Retinal pigment epithelial cell (primary cell): ENCODE data around the gene BBS9.

Experiments used
- DNase-seq: peaks from one replicate; pipeline ENCODE4 v3.0.0-alpha.2; 2010; ENCODE audit warnings: low read depth
- H3K4me3 ChIP-seq: 2 replicates; pipeline ENCODE4 v1.5.1; 2011; ENCODE audit warnings: mild to moderate bottlenecking, low read length, control low read depth, moderate library complexity
- CTCF ChIP-seq: conservative IDR thresholded peaks from 2 replicates; pipeline ENCODE4 v1.5.1; 2011; ENCODE audit warnings: low read depth, low read length, control low read depth, inconsistent platforms

Gene BBS9

GRCh38 chr7:33152087-33152486 lies 22.7 kb downstream of the BBS9 start:
- DNase-seq: no peak
- TF ChIP-seq CTCF: no peak
- H3K4me3 ChIP-seq: no peak overlapping the region

- DNase-seq: no peak
- H3K4me3 ChIP-seq: no peak overlapping the region
- TF ChIP-seq CTCF: no peak
Observed at GRCh38 chr7:33155811-33156210, 26.4 kb downstream of the BBS9 start.

- H3K4me3 ChIP-seq: no peak overlapping the region
- TF ChIP-seq CTCF: no peak
- no peak for DNase-seq
Observed at GRCh38 chr7:33156441-33156840, 27.1 kb downstream of the BBS9 start.

GRCh38 chr7:33157311-33157710 lies 27.9 kb downstream of the BBS9 start:
- no peak for TF ChIP-seq CTCF
- no peak for DNase-seq
- H3K4me3 ChIP-seq: no peak overlapping the region

GRCh38 chr7:33157781-33158180 lies 28.4 kb downstream of the BBS9 start:
- DNase-seq: no peak

GRCh38 chr7:33177876-33178275 lies 48.5 kb downstream of the BBS9 start:
- H3K4me3 ChIP-seq: no peak overlapping the region
- no peak for TF ChIP-seq CTCF
- DNase-seq: no peak

More at GRCh38 chr7:33157781-33158180, 28.4 kb downstream of the BBS9 start:
- H3K4me3 ChIP-seq: no peak overlapping the region
- no peak for TF ChIP-seq CTCF

GRCh38 chr7:33179519-33179918 lies 50.2 kb downstream of the BBS9 start:
- DNase-seq: no peak
- TF ChIP-seq CTCF: no peak
- no peak overlapping the region for H3K4me3 ChIP-seq
